ENCODE data around the gene ZNF862. TPM values are rescaled to one million over a fixed set of nuclear protein-coding genes. Genes with fewer than 3 reads are reported as not detected.

ZNF862 gene
- total RNA-seq, 2 donors from 2014 or later, result 8.3 to 15.6 TPM

- peaks cover 27% of the 10 kb centered on the region for H3K27me3 Mint-ChIP-seq (ENCODE audit: insufficient read depth)
- Histone ChIP-seq H3K27ac (ENCODE audit: low read depth, low read length) (no peak overlapping the region), H3K9ac (ENCODE audit: extremely low read depth, low read length, poor library complexity, severe bottlenecking) (no peak overlapping the region), H3K4me1 (ENCODE audit: control insufficient read depth, insufficient read depth, low read length) (peaks cover 10% of the 10 kb centered on the region), H3K4me3 (ENCODE audit: low read length) (no peak overlapping the region), H3K9me3 (ENCODE audit: control insufficient read depth, low read length) (no peaks in the 10 kb centered on the region), H3K36me3 (ENCODE audit: control insufficient read depth, insufficient read depth, low read length) (no peaks in the 10 kb centered on the region), H3K27me3 (ENCODE audit: control insufficient read depth, insufficient read depth, low read length, poor library complexity, severe bottlenecking) (peaks cover 17% of the 10 kb centered on the region)
- H3K4me1 Mint-ChIP-seq, result peaks cover 12% of the 10 kb centered on the region
- no peaks in the 10 kb centered on the region for H3K36me3 Mint-ChIP-seq (ENCODE audit: low read depth)
- WGBS, 2 experiments (ENCODE audit: insufficient coverage in 1 of 2, insufficient read length in 1 of 2), result 90 to 94% methylated on average over 5 to 9 of the region's 9 CpGs
- no peak overlapping the region for H3K4me3 Mint-ChIP-seq
- no peak for DNase-seq
- no peak overlapping the region for H3K27ac Mint-ChIP-seq
- TF ChIP-seq CTCF (conservative IDR thresholded peaks at IDR 0.05), result no peak
- H3K9me3 Mint-ChIP-seq, result no peaks in the 10 kb centered on the region
Measured at GRCh38 chr7:149843566-149843965, 5.4 kb downstream of the ZNF862 start.

GRCh38 chr7:149844445-149844844 lies 6.3 kb downstream of the ZNF862 start:
- no peak overlapping the region for H3K4me3 ChIP-seq (ENCODE audit: low read length)
- no peak overlapping the region for H3K27ac Mint-ChIP-seq
- H3K9me3 Mint-ChIP-seq, result no peaks in the 10 kb centered on the region
- H3K27me3 ChIP-seq (ENCODE audit: control insufficient read depth, insufficient read depth, low read length, poor library complexity, severe bottlenecking), result peaks cover 17% of the 10 kb centered on the region
- H3K9me3 ChIP-seq (ENCODE audit: control insufficient read depth, low read length), result no peaks in the 10 kb centered on the region
- no peak overlapping the region for H3K27ac ChIP-seq (ENCODE audit: low read depth, low read length)
- no peaks in the 10 kb centered on the region for H3K36me3 ChIP-seq (ENCODE audit: control insufficient read depth, insufficient read depth, low read length)
- peaks cover 6% of the 10 kb centered on the region for H3K4me1 ChIP-seq (ENCODE audit: control insufficient read depth, insufficient read depth, low read length)
- H3K9ac ChIP-seq (ENCODE audit: extremely low read depth, low read length, poor library complexity, severe bottlenecking), result no peak overlapping the region
- TF ChIP-seq CTCF (conservative IDR thresholded peaks at IDR 0.05), result no peak
- peaks cover 27% of the 10 kb centered on the region for H3K27me3 Mint-ChIP-seq (ENCODE audit: insufficient read depth)
- no peaks in the 10 kb centered on the region for H3K36me3 Mint-ChIP-seq (ENCODE audit: low read depth)
- H3K4me3 Mint-ChIP-seq, result no peak overlapping the region
- H3K4me1 Mint-ChIP-seq, result peaks cover 6% of the 10 kb centered on the region
- 79 to 86% methylated on average over 6 of the region's 6 CpGs for WGBS, 2 experiments (ENCODE audit: insufficient coverage in 1 of 2, insufficient read length in 1 of 2)
- DNase-seq, result no peak

- H3K36me3 ChIP-seq (ENCODE audit: control insufficient read depth, insufficient read depth, low read length), result no peaks in the 10 kb centered on the region
- 87 to 92% methylated on average over 4 to 5 of the region's 5 CpGs for WGBS, 2 experiments (ENCODE audit: insufficient coverage in 1 of 2, insufficient read length in 1 of 2)
- DNase-seq, result no peak
- H3K4me1 Mint-ChIP-seq, result peaks cover 3% of the 10 kb centered on the region
- H3K27me3 Mint-ChIP-seq (ENCODE audit: insufficient read depth), result peaks cover 27% of the 10 kb centered on the region
- no peak overlapping the region for H3K9ac ChIP-seq (ENCODE audit: extremely low read depth, low read length, poor library complexity, severe bottlenecking)
- H3K27me3 ChIP-seq (ENCODE audit: control insufficient read depth, insufficient read depth, low read length, poor library complexity, severe bottlenecking), result peaks cover 17% of the 10 kb centered on the region
- no peaks in the 10 kb centered on the region for H3K9me3 Mint-ChIP-seq
- no peaks in the 10 kb centered on the region for H3K9me3 ChIP-seq (ENCODE audit: control insufficient read depth, low read length)
- no peaks in the 10 kb centered on the region for H3K36me3 Mint-ChIP-seq (ENCODE audit: low read depth)
- peaks cover 2% of the 10 kb centered on the region for H3K4me1 ChIP-seq (ENCODE audit: control insufficient read depth, insufficient read depth, low read length)
- H3K4me3 ChIP-seq (ENCODE audit: low read length), result no peak overlapping the region
- TF ChIP-seq CTCF (conservative IDR thresholded peaks at IDR 0.05), result no peak
- no peak overlapping the region for H3K27ac ChIP-seq (ENCODE audit: low read depth, low read length)
- no peak overlapping the region for H3K4me3 Mint-ChIP-seq
- no peak overlapping the region for H3K27ac Mint-ChIP-seq
Measured at GRCh38 chr7:149845257-149845980, 7.2 kb downstream of the ZNF862 start.

All from endodermal cell (in vitro differentiated cells).